Body of pancreas (tissue), 4 donors: ENCODE measurements around the gene CRYBA2. TPM values are rescaled to one million over a fixed set of nuclear protein-coding genes. Genes with fewer than 3 reads are reported as not detected.
A peak's percentile ranks its signal among the peaks of the same experiment; 100 is the strongest.

ENCODE experiments used
- ATAC-seq: fragments of 150-250 bp; one replicate; pipeline ENCODE4 v1.9.1; 2016
- DNase-seq, 4 donors: peaks; one replicate each; pipeline ENCODE4 v3.0.0-alpha.2; 2019
- H3K27ac ChIP-seq, 4 donors: fragments of 200-600 bp; sonication (generic); 1 replicate in 3 of 4; 2 replicates in 1 of 4; pipeline versions ENCODE4 v1.5.1 to v1.6.1; 2016 to 2019; ENCODE audit warnings: mild to moderate bottlenecking in 1 of 4, mixed read lengths in 1 of 4, moderate library complexity in 1 of 4
- H3K27me3 ChIP-seq, 2 donors: fragments of 200-600 bp; sonication (generic); one replicate each; pipeline ENCODE4 v1.6.0; 2016; ENCODE audit warnings: mild to moderate bottlenecking in 1 of 2
- H3K36me3 ChIP-seq, 2 donors: fragments of 200-600 bp; sonication (generic); replicated peaks in 1 of 2; 2 replicates each; pipeline ENCODE4 v1.5.1; 2016; ENCODE audit warnings: low read depth in 2 of 2; ENCODE audit not compliant: insufficient read depth in 1 of 2
- H3K4me1 ChIP-seq: fragments of 200-600 bp; sonication (generic); one replicate; pipeline ENCODE4 v1.6.0; 2016
- H3K4me3 ChIP-seq, 2 donors: fragments of 200-600 bp; sonication (generic); 1 replicate in 1 of 2; 2 replicates in 1 of 2; pipeline ENCODE4 v1.5.1; 2016 to 2019
- H3K9me3 ChIP-seq, 3 donors: fragments of 200-600 bp; sonication (generic); 1 replicate in 2 of 3; 2 replicates in 1 of 3; pipeline ENCODE4 v1.5.1; 2016
- CTCF ChIP-seq, 7 experiments: fragments of 450-650 bp in 4 of 7; fragments of 200-600 bp in 3 of 7; sonication (generic) in 3 of 7; IDR thresholded peaks; one replicate each; pipeline ENCODE4 v1.5.1; 2016 to 2019; ENCODE audit warnings: antibody characterized with exemption in 7 of 7
- POLR2A ChIP-seq, 3 donors: fragments of 450-650 bp; IDR thresholded peaks; one replicate each; pipeline ENCODE4 v1.6.1; 2016; ENCODE audit warnings: antibody characterized with exemption in 3 of 3, mild to moderate bottlenecking in 2 of 3
- WGBS, 2 donors: methylation state at CpG; one replicate each; pipeline ENCODE4 v1.1.5; 2017; 5-methylcytosine and 5-hydroxymethylcytosine counted together
- intact Hi-C: fragments of 100-400 bp; cut with DNase I; formaldehyde crosslinking; loops from one replicate; pipeline ENCODE4 v1.15.1; 2023
- total RNA-seq, 2 donors: library from RNA; depleted of rRNA; stranded (reverse); fragments of >200 nt; gene quantifications; one replicate each; pipeline ENCODE4 v1.1.0, GENCODE V29; 2016

CRYBA2 gene
- total RNA-seq = 10 to 100 TPM; 23.1 to 26.4 TPM

DNA sequence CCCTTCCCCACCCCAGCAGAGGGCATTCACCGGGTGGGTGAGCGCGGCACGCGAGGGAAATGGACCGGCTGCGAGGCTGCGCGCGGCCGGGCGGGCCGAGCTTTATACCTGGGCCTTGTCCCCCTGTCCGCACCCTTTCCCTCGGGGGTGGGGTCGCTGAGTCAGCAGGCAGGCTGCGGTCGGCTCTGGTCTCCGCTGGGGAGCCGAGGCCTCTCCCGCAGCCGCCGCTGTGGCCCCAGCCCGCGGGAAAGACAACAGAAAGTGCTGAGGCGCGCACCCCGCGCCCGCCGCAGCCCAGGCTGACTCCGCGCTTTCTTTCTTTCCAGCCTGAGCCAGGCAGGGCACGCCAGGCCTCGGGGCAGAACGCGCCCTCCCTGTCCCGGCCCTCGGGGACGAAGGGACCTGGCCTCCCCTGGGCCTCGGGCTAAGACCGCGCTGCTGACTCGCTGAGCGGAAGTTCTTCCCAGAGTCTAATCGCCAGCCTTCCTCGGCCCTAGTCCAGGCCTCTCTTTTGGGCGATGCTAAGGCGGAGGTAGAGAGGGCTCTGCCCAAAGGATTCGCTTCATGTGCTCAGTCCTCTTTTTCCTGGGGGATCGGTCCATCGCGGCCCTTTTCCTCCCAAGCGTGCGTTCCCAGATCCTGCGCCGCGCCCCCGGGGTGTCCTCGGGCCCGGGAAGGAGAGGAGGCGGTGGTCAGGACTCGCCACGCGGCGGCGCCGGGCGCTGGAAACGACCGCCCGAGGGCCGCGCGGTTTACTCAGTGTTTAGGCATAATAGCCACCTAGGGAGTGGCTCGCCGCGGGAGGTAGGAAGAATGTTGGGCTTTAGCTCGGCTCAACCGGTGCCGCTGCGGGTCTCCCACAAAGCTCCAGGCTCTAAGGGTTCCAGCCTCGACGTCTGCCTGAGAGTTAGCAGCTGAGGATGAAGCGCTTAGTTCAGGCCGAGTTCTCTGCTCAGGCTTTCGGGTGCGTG lies at the start of gene CRYBA2:
CRYBA2 (minus strand) TSS at position 78 of the 971 bp plus-strand sequence. CDS start 246 bp downstream, outside the sequence.
- Histone ChIP-seq H3K4me3 (no peak within 1 kb of the TSS), H3K36me3 (no peaks in the 10 kb centered on the region), H3K9me3 (no peaks in the 10 kb centered on the region), H3K4me1 (peaks cover 48% of the 10 kb centered on the region), H3K27me3 (peaks cover 0 to 33% of the 10 kb centered on the region in 2 donors), H3K27ac (no peak within 1 kb of the TSS)
- WGBS, 2 donors = 2 to 4% methylated on average over 14 to 86 of the region's 88 CpGs
- intact Hi-C loops = no loop called here
- no peak for ATAC-seq
- DNase-seq = peak; percentile 33 to 49 (median 40)
- TF ChIP-seq CTCF (IDR thresholded peaks at IDR 0.05) (peak in 4 of 7 experiments; percentile 5 to 31 (median 12)), POLR2A (IDR thresholded peaks at IDR 0.05) (no peak)

DNA sequence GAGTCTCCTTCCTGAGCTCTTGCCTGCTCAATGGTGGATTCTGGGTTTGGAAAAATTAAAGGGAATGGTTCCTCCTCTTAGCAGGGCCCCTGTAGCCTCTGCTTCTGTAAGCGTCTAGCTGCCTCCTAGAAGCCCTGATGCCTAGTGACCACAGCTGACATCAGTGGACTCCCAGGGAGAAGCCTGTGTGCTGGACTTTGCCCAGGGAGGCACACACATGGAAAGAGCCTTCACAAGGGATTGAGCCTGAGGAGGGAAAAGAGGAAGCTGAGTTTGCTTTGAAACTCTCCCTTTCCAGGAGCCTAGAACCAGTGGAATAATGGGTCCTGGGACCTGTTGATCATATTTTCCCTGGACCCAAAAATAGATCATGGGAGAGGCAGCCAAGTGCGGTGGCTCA lies 49.5 kb upstream of the CRYBA2 start:
- H3K36me3 ChIP-seq = no peaks in the 10 kb centered on the region
- H3K4me3 ChIP-seq = no peak overlapping the region
- TF ChIP-seq POLR2A (IDR thresholded peaks at IDR 0.05) (no peak), CTCF (IDR thresholded peaks at IDR 0.05) (no peak)
- intact Hi-C loops = no loop called here
- no peaks in the 10 kb centered on the region for H3K9me3 ChIP-seq
- DNase-seq = no peak
- H3K27ac ChIP-seq = no peak overlapping the region
- WGBS, 2 donors = 25 to 50% methylated on average over 2 of the region's 2 CpGs
- peaks cover 8% of the 10 kb centered on the region for H3K4me1 ChIP-seq
- no peak for ATAC-seq
- peaks cover 0 to 9% of the 10 kb centered on the region in 2 donors for H3K27me3 ChIP-seq

GRCh38 chr2:219042157-219042556 lies 48.9 kb upstream of the CRYBA2 start:
- Histone ChIP-seq H3K4me1 (peaks cover 8% of the 10 kb centered on the region), H3K4me3 (no peak overlapping the region), H3K36me3 (no peaks in the 10 kb centered on the region), H3K27ac (no peak overlapping the region), H3K27me3 (peaks cover 0 to 9% of the 10 kb centered on the region in 2 donors), H3K9me3 (no peaks in the 10 kb centered on the region)
- TF ChIP-seq POLR2A (IDR thresholded peaks at IDR 0.05) = no peak
- no peak for TF ChIP-seq CTCF (IDR thresholded peaks at IDR 0.05)
- intact Hi-C loops = no loop called here
- no peak for ATAC-seq
- no peak for DNase-seq
- 75 to 77% methylated on average over 4 of the region's 4 CpGs for WGBS, 2 donors

DNA sequence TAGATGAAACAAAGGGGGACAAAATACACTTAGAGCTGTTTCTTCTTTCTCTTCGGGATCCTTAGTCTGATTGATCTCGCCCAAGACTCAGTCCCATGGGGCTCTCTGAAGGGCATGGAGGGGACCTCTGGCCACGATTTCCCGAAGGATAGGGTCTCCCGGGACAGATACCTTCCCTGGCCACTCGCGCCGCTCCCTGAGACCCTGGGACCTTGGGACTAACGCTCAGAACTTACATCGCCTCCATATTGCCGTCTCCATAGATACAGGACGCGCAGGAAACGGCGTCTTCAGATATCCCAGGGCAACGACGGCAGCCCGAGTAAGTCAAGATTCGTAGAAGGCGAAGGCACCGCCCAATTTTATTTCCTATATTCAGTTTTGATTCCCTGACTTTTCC lies 48.0 kb upstream of the CRYBA2 start, which contains the start of gene CFAP65:
CFAP65 (minus strand) TSS at position 265 of the 400 bp plus-strand sequence. CDS start 2,468 bp downstream, outside the sequence.
- H3K4me1 ChIP-seq = peaks cover 8% of the 10 kb centered on the region
- H3K27me3 ChIP-seq = peaks cover 0 to 9% of the 10 kb centered on the region in 2 donors
- ATAC-seq = peak; percentile 71
- H3K4me3 ChIP-seq = no peak within 1 kb of the TSS
- peak; percentile 53 to 74 (median 58) for DNase-seq
- intact Hi-C loops = no loop called here
- no peak for TF ChIP-seq POLR2A (IDR thresholded peaks at IDR 0.05)
- no peak for TF ChIP-seq CTCF (IDR thresholded peaks at IDR 0.05)
- no peaks in the 10 kb centered on the region for H3K36me3 ChIP-seq
- no peak within 1 kb of the TSS for H3K27ac ChIP-seq
- H3K9me3 ChIP-seq = no peaks in the 10 kb centered on the region
- 0 to 2% methylated on average over 19 to 21 of the region's 21 CpGs for WGBS, 2 donors
